SK-N-MC (cell line): ENCODE results near the gene HIRA.

Experiments used
- EZH2 ChIP-seq: fragments of 200-600 bp; sonication (generic); IDR thresholded peaks from one replicate; pipeline ENCODE4 v1.6.1; 2017; ENCODE audit warnings: antibody characterized with exemption
- FOXP2 ChIP-seq: optimal IDR thresholded peaks from 2 replicates; pipeline ENCODE3; 2011; ENCODE audit warnings: mild to moderate bottlenecking, moderate library complexity; ENCODE audit not compliant: insufficient read depth; ENCODE audit errors: extremely low read length, control extremely low read depth
- POLR2AphosphoS5 ChIP-seq: IDR thresholded peaks from 2 replicates; pipeline ENCODE4 v1.6.1; 2012; ENCODE audit warnings: mild to moderate bottlenecking, low read depth, low read length, borderline replicate concordance

GRCh38 chr22:19361501-19362103 is 69.9 kb downstream of the HIRA start:
- TF ChIP-seq POLR2AphosphoS5 (no peak), EZH2 (no peak), FOXP2 (no peak)
